HepG2 (cell line): Measurements from ENCODE around the gene MMP25. TPM values are rescaled to one million over a fixed set of nuclear protein-coding genes. Genes with fewer than 3 reads are reported as not detected.

Experiments used
- CC2D1A ChIP-seq: sonication (generic); formaldehyde crosslinking; IDR thresholded peaks from 2 replicates; pipeline ENCODE4 v1.8.1; 2023; ENCODE audit warnings: mild to moderate bottlenecking, missing genetic modification reagents
- ELF3 ChIP-seq: IDR thresholded peaks from 2 replicates; pipeline ENCODE4 v1.6.1; 2016; ENCODE audit warnings: missing genetic modification reagents, missing compliant biosample characterization
- NCOA1 ChIP-seq: sonication (generic); formaldehyde crosslinking; IDR thresholded peaks from 2 replicates; pipeline ENCODE4 v1.9.0; 2021; ENCODE audit warnings: missing genetic modification reagents
- SATB2 ChIP-seq: sonication (generic); formaldehyde crosslinking; IDR thresholded peaks from 2 replicates; pipeline ENCODE4 v1.5.0; 2020; ENCODE audit warnings: missing genetic modification reagents
- SMARCE1 ChIP-seq: fragments of 450-650 bp; IDR thresholded peaks from 2 replicates; pipeline ENCODE4 v1.6.1; 2017; ENCODE audit warnings: borderline replicate concordance
- SPEN ChIP-seq: sonication (generic); formaldehyde crosslinking; IDR thresholded peaks from 2 replicates; pipeline ENCODE4 v1.5.1; 2020; ENCODE audit warnings: low read depth, mild to moderate bottlenecking, missing genetic modification reagents
- TARDBP ChIP-seq: sonication (generic); formaldehyde crosslinking; IDR thresholded peaks from 2 replicates; pipeline ENCODE4 v1.8.0; 2022; ENCODE audit warnings: mild to moderate bottlenecking, missing genetic modification reagents
- TMF1 ChIP-seq: sonication (generic); formaldehyde crosslinking; IDR thresholded peaks from 2 replicates; pipeline ENCODE4 v1.8.1; 2022; ENCODE audit warnings: low read depth, missing genetic modification reagents
- ZBTB21 ChIP-seq: sonication (generic); formaldehyde crosslinking; IDR thresholded peaks from 2 replicates; pipeline ENCODE4 v1.4.0; 2020; ENCODE audit warnings: missing genetic modification reagents
- ZNF350 ChIP-seq: sonication (generic); formaldehyde crosslinking; IDR thresholded peaks from 2 replicates; pipeline ENCODE4 v1.4.0; 2020; ENCODE audit warnings: mild to moderate bottlenecking, low read depth, missing genetic modification reagents, borderline replicate concordance
- ZNF772 ChIP-seq: sonication (generic); formaldehyde crosslinking; IDR thresholded peaks from 2 replicates; pipeline ENCODE4 v1.5.0; 2020; ENCODE audit warnings: mild to moderate bottlenecking, missing genetic modification reagents
- ZNF878 ChIP-seq: sonication (generic); formaldehyde crosslinking; IDR thresholded peaks from 2 replicates; pipeline ENCODE4 v1.8.1; 2023; ENCODE audit warnings: mild to moderate bottlenecking, missing genetic modification reagents, moderate library complexity
- polyA plus RNA-seq, 8 experiments: library from polyadenylated mRNA; depleted of rRNA in 3 of 8; stranded (reverse) in 7 of 8; unstranded in 1 of 8; fragments of >200 nt; fragmentation: Illumina TruSeq in 4 of 8; extraction: Trizol in 4 of 8; gene quantifications; 2 replicates each; pipeline versions ENCODE4 v1.2.1 to v1.2.3, GENCODE V29; 2011 to 2016; ENCODE audit warnings: low read depth in 4 of 8, missing spikeins in 1 of 8, mixed read lengths in 1 of 8; ENCODE audit not compliant: insufficient read depth in 1 of 8
- total RNA-seq, 5 experiments: library from RNA; depleted of rRNA; stranded (reverse); fragments of >200 nt; fragmentation: Illumina TruSeq; extraction: Trizol; gene quantifications; 2 replicates each; pipeline ENCODE4 v1.2.3, GENCODE V29; 2016; ENCODE audit warnings: low read depth in 1 of 5
- TF ChIP-seq, protein P1 (sequence below): sonication (generic); formaldehyde crosslinking; IDR thresholded peaks from 2 replicates; pipeline ENCODE4 v1.8.0; 2022; ENCODE audit warnings: missing genetic modification reagents, mild to moderate bottlenecking, moderate library complexity, borderline replicate concordance
- TF ChIP-seq, protein P2 (sequence below): sonication (generic); formaldehyde crosslinking; IDR thresholded peaks from 2 replicates; pipeline ENCODE4 v1.4.0; 2020; ENCODE audit warnings: missing genetic modification reagents; ENCODE audit errors: not compliant biosample characterization
- TF ChIP-seq, protein P3 (sequence below): sonication (generic); formaldehyde crosslinking; IDR thresholded peaks from 2 replicates; pipeline ENCODE4 v1.4.0; 2020; ENCODE audit warnings: mild to moderate bottlenecking, missing genetic modification reagents
- TF ChIP-seq, protein P4 (sequence below): sonication (generic); formaldehyde crosslinking; IDR thresholded peaks from 2 replicates; pipeline ENCODE4 v1.8.0; 2022; ENCODE audit warnings: mild to moderate bottlenecking, missing genetic modification reagents, borderline replicate concordance
- TF ChIP-seq, protein P5 (sequence below): IDR thresholded peaks from 2 replicates; pipeline ENCODE4 v1.6.1; 2012; ENCODE audit warnings: inconsistent platforms
- TF ChIP-seq, protein P6 (sequence below): sonication (generic); formaldehyde crosslinking; IDR thresholded peaks from 2 replicates; pipeline ENCODE4 v1.4.0; 2020; ENCODE audit warnings: missing genetic modification reagents, low read depth, mild to moderate bottlenecking, borderline replicate concordance
- TF ChIP-seq, protein P7 (sequence below): sonication (generic); formaldehyde crosslinking; IDR thresholded peaks from 2 replicates; pipeline ENCODE4 v1.4.0; 2020; ENCODE audit warnings: mild to moderate bottlenecking, missing genetic modification reagents
- TF ChIP-seq, protein P8 (sequence below): conservative IDR thresholded peaks from 2 replicates; pipeline ENCODE4 v1.6.1; 2018; ENCODE audit warnings: missing genetic modification reagents

The MMP25 gene
- total and polyA plus RNA-seq, 2 of the 13 experiments (the other 11 are each of a cell fraction or from before 2014, with no cell fraction given): 0.04 to 0.08 TPM

DNA sequence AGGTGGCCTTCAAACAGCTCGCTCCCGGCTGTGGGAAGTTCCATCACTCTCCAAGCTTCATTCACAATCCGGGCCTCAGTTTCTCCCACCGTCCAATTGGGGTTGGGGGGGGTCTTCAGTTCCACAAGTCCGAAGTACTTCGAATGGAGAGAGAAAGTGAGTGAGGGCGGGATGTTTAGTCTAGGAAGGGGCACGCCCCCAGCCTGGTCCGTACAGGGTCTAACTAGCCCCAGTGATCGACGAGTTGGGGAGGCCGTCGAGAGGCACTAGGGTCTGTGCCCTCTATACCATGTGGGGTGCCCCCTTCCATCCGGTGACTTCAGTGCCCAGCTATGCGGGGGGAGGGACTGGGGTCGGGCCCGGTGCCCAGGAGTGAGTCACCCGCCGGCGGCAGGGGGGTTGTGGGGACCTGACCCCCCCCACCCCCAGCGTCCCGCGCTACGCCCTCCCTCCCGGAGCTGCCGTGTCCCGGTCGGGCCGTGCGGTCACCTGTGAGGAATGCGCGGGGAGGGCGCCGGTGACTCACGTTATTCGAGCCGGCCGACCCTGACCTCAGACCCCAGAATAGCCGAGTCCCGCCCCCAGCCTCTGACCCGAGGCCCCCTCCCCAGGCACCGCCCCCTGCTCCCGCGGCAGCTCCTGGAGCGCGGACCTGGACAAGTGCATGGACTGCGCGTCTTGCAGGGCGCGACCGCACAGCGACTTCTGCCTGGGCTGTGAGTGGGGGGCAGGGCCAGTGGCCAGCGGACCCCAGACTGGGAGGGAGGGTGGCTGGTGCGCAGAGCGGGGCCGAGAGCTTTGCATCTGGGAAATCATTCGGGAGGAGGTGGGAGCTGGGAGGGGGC, 25.5 kb upstream of the MMP25 start (continued):
- TF ChIP-seq, protein P1, sequence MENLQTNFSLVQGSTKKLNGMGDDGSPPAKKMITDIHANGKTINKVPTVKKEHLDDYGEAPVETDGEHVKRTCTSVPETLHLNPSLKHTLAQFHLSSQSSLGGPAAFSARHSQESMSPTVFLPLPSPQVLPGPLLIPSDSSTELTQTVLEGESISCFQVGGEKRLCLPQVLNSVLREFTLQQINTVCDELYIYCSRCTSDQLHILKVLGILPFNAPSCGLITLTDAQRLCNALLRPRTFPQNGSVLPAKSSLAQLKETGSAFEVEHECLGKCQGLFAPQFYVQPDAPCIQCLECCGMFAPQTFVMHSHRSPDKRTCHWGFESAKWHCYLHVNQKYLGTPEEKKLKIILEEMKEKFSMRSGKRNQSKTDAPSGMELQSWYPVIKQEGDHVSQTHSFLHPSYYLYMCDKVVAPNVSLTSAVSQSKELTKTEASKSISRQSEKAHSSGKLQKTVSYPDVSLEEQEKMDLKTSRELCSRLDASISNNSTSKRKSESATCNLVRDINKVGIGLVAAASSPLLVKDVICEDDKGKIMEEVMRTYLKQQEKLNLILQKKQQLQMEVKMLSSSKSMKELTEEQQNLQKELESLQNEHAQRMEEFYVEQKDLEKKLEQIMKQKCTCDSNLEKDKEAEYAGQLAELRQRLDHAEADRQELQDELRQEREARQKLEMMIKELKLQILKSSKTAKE (CRISPR knock-in tag): peak; percentile 92
- TF ChIP-seq, protein P2, sequence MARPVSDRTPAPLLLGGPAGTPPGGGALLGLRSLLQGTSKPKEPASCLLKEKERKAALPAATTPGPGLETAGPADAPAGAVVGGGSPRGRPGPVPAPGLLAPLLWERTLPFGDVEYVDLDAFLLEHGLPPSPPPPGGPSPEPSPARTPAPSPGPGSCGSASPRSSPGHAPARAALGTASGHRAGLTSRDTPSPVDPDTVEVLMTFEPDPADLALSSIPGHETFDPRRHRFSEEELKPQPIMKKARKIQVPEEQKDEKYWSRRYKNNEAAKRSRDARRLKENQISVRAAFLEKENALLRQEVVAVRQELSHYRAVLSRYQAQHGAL (CRISPR knock-in tag): peak; percentile 31
- TF ChIP-seq NCOA1 (CRISPR knock-in tag) (peak; percentile 65), ZBTB21 (CRISPR knock-in tag) (0 out of 2 replicates have a peak, but pooled peaks have one; percentile 8), SATB2 (CRISPR knock-in tag) (peak; percentile 79), ZNF878 (CRISPR knock-in tag) (peak; percentile 64; the same call in 1 of the 2 replicates), TARDBP (CRISPR knock-in tag) (peak; percentile 59; the same call in 1 of the 2 replicates), SMARCE1 (no peak), SPEN (CRISPR knock-in tag) (0 out of 2 replicates have a peak, but pooled peaks have one; percentile 22), ELF3 (no peak), TMF1 (no peak), CC2D1A (CRISPR knock-in tag) (no peak), ZNF772 (CRISPR knock-in tag) (peak; percentile 65), ZNF350 (peak; percentile 40; the same call in 1 of the 2 replicates)
- TF ChIP-seq, protein P3, sequence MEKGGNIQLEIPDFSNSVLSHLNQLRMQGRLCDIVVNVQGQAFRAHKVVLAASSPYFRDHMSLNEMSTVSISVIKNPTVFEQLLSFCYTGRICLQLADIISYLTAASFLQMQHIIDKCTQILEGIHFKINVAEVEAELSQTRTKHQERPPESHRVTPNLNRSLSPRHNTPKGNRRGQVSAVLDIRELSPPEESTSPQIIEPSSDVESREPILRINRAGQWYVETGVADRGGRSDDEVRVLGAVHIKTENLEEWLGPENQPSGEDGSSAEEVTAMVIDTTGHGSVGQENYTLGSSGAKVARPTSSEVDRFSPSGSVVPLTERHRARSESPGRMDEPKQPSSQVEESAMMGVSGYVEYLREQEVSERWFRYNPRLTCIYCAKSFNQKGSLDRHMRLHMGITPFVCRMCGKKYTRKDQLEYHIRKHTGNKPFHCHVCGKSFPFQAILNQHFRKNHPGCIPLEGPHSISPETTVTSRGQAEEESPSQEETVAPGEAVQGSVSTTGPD (CRISPR knock-in tag): no peak
- TF ChIP-seq, protein P4, sequence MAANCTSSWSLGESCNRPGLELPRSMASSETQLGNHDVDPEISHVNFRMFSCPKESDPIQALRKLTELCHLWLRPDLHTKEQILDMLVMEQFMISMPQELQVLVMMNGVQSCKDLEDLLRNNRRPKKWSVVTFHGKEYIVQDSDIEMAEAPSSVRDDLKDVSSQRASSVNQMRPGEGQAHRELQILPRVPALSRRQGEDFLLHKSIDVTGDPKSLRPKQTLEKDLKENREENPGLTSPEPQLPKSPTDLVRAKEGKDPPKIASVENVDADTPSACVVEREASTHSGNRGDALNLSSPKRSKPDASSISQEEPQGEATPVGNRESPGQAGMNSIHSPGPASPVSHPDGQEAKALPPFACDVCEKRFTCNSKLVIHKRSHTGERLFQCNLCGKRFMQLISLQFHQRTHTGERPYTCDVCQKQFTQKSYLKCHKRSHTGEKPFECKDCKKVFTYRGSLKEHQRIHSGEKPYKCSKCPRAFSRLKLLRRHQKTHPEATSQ: peak; percentile 75
- TF ChIP-seq, protein P5, sequence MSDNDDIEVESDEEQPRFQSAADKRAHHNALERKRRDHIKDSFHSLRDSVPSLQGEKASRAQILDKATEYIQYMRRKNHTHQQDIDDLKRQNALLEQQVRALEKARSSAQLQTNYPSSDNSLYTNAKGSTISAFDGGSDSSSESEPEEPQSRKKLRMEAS: peak; percentile 76
- TF ChIP-seq, protein P6, sequence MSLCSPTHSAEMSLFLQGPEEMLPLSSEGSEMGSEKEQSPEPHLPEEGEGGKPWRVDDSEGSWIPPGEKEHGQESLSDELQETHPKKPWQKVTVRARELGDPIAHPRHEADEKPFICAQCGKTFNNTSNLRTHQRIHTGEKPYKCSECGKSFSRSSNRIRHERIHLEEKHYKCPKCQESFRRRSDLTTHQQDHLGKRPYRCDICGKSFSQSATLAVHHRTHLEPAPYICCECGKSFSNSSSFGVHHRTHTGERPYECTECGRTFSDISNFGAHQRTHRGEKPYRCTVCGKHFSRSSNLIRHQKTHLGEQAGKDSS (CRISPR knock-in tag): peak; percentile 63; the same call in 1 of the 2 replicates
- TF ChIP-seq, protein P7, sequence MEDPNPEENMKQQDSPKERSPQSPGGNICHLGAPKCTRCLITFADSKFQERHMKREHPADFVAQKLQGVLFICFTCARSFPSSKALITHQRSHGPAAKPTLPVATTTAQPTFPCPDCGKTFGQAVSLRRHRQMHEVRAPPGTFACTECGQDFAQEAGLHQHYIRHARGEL (CRISPR knock-in tag): no peak
- TF ChIP-seq, protein P8, sequence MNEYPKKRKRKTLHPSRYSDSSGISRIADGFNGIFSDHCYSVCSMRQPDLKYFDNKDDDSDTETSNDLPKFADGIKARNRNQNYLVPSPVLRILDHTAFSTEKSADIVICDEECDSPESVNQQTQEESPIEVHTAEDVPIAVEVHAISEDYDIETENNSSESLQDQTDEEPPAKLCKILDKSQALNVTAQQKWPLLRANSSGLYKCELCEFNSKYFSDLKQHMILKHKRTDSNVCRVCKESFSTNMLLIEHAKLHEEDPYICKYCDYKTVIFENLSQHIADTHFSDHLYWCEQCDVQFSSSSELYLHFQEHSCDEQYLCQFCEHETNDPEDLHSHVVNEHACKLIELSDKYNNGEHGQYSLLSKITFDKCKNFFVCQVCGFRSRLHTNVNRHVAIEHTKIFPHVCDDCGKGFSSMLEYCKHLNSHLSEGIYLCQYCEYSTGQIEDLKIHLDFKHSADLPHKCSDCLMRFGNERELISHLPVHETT (CRISPR knock-in tag): peak; percentile 97; the same call in 1 of the 2 replicates
